ENCODE measurements around the gene SNPH.

- TF ChIP-seq CTCF (IDR thresholded peaks at IDR 0.05; ENCODE audit: low read depth, low read length, missing input control) (no peak), TAF1 (conservative IDR thresholded peaks at IDR 0.05) (no peak), GABPA (IDR thresholded peaks at IDR 0.05 in 1 of 2, conservative IDR thresholded peaks at IDR 0.05 in 1 of 2) (no peak), YY1 (IDR thresholded peaks at IDR 0.05) (no peak), ATF3 (IDR thresholded peaks at IDR 0.05) (no peak), MAX (IDR thresholded peaks at IDR 0.05) (no peak)
- TF ChIP-seq, protein P1, sequence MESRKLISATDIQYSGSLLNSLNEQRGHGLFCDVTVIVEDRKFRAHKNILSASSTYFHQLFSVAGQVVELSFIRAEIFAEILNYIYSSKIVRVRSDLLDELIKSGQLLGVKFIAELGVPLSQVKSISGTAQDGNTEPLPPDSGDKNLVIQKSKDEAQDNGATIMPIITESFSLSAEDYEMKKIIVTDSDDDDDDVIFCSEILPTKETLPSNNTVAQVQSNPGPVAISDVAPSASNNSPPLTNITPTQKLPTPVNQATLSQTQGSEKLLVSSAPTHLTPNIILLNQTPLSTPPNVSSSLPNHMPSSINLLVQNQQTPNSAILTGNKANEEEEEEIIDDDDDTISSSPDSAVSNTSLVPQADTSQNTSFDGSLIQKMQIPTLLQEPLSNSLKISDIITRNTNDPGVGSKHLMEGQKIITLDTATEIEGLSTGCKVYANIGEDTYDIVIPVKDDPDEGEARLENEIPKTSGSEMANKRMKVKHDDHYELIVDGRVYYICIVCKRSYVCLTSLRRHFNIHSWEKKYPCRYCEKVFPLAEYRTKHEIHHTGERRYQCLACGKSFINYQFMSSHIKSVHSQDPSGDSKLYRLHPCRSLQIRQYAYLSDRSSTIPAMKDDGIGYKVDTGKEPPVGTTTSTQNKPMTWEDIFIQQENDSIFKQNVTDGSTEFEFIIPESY (IDR thresholded peaks at IDR 0.05), result no peak
Measured at GRCh38 chr20:1292620-1293019, 26.5 kb downstream of the SNPH start.

All from liver (tissue), 3 donors.